ENCODE results near the gene UNC13D. TPM values are rescaled to one million over a fixed set of nuclear protein-coding genes. Genes with fewer than 3 reads are reported as not detected.
A peak's percentile ranks its signal among the peaks of the same experiment; 100 is the strongest.
"Not testable (repeated sequence)": the region's sequence is repeated elsewhere in the genome, so short reads cannot be mapped to it uniquely, and the experiment has no call there.

UNC13D gene
- total RNA-seq, 1 donor from 2014 or later = 185 TPM

GRCh38 chr17:75853433-75853832 is 9.2 kb upstream of the UNC13D start:
- H3K9me3 Mint-ChIP-seq = no peaks in the 10 kb centered on the region
- H3K4me1 Mint-ChIP-seq (ENCODE audit: low read depth) = peaks cover 27% of the 10 kb centered on the region
- H3K36me3 Mint-ChIP-seq (ENCODE audit: low read depth) = peaks cover 8% of the 10 kb centered on the region
- intact Hi-C loops (cut with micrococcal nuclease) = no loop called here
- no peaks in the 10 kb centered on the region for H3K27me3 Mint-ChIP-seq (ENCODE audit: insufficient read depth)
- DNase-seq (ENCODE audit: low spot score) = no peak
- no peak overlapping the region for H3K4me3 Mint-ChIP-seq
- H3K27ac Mint-ChIP-seq = no peak overlapping the region

DNA sequence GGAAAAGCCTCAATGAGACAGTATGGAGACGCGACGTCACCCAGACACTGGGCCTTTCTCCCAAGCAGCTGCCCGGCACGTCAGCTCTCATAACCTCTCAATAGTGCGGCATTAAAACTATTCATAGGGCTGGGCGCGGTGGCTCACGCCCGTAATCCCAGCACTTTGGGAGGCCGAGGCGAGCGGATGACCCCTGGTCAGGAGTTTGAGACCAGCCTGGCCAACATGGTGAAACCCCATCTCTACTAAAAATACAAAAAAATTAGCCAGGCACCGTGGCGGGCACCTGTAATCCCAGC is 7.4 kb upstream of the UNC13D start:
- Mint-ChIP-seq H3K36me3 (ENCODE audit: low read depth) (peaks cover 18% of the 10 kb centered on the region), H3K4me1 (ENCODE audit: low read depth) (peaks cover 22% of the 10 kb centered on the region)
- H3K27me3 Mint-ChIP-seq (ENCODE audit: insufficient read depth); DNase-seq (ENCODE audit: low spot score); intact Hi-C loops (cut with micrococcal nuclease); H3K4me3 Mint-ChIP-seq; H3K27ac Mint-ChIP-seq; H3K9me3 Mint-ChIP-seq: not testable (repeated sequence)

DNA sequence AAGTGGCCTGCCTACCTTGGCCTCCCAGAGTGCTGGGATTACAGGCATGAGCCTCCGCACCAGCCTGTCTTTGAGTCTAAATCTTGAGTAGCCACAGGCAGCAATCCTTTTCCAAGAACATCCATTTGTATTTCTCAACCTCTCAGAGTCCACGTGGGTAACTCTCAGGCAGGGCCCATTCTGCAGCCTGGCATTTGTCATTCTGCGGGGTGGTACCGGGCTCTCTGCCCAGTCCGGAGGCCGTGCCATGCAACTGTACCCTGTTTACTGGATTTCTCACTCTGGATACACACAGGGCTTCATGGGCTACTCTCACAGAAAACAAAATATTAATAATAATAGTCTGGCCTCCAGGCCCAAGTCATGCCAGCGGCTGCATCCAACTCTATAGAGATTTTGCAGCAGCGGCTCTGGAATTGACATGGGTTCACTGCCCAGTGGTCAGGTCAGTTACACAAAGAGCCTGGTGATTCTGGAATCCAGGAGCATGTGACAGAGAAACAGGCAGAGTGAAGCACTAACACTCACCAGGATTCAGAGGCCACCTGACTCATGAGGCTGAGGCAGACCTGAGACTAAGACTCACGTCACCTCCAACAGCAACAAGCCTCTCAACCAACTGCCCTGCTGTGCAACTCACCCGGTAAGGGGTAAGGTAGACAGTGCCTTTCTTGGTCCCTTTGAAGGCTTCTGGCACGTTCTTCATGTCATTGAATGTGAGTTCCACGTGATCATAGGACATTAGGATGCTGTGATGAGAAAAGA is 6.9 kb upstream of the UNC13D start:
- peaks cover 20% of the 10 kb centered on the region for H3K36me3 Mint-ChIP-seq (ENCODE audit: low read depth)
- no peaks in the 10 kb centered on the region for H3K9me3 Mint-ChIP-seq
- intact Hi-C loops (cut with micrococcal nuclease) = no loop called here
- H3K4me1 Mint-ChIP-seq (ENCODE audit: low read depth) = peaks cover 17% of the 10 kb centered on the region
- no peak overlapping the region for H3K4me3 Mint-ChIP-seq
- no peak for DNase-seq (ENCODE audit: low spot score)
- no peak overlapping the region for H3K27ac Mint-ChIP-seq
- H3K27me3 Mint-ChIP-seq (ENCODE audit: insufficient read depth) = no peaks in the 10 kb centered on the region

DNA sequence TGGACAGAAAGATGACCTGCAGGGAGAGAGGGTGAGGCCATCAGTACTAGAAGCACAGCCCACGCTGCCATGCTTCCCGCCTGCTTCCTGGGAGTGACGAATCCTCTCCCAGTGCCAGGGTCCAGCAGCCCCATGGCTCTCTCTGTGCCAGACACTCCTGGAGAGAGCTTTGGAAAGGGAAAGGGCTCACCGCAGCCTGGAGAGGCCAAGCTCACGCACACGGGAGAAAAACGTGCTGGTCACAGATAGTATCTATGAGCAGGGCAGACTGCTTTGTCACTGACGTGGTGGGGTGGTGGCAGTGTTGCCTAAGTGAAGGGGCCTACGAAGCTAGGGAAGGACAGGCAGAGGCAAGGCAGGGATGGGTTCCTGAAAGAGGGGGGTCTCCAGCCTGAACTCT is 5.5 kb upstream of the UNC13D start:
- Mint-ChIP-seq H3K4me3 (no peak overlapping the region), H3K9me3 (no peaks in the 10 kb centered on the region), H3K36me3 (ENCODE audit: low read depth) (peaks cover 23% of the 10 kb centered on the region), H3K4me1 (ENCODE audit: low read depth) (peaks cover 27% of the 10 kb centered on the region), H3K27me3 (ENCODE audit: insufficient read depth) (no peaks in the 10 kb centered on the region), H3K27ac (no peak overlapping the region)
- no peak for DNase-seq (ENCODE audit: low spot score)
- intact Hi-C loops (cut with micrococcal nuclease) = loop anchor here (2.0 kb wide), 1 partner anchor 85 kb away; the partner anchor contains the start of gene GALK1

GRCh38 chr17:75849279-75849646 is 5.1 kb upstream of the UNC13D start:
- Mint-ChIP-seq H3K9me3 (no peaks in the 10 kb centered on the region), H3K36me3 (ENCODE audit: low read depth) (peaks cover 23% of the 10 kb centered on the region), H3K4me1 (ENCODE audit: low read depth) (peaks cover 25% of the 10 kb centered on the region), H3K27me3 (ENCODE audit: insufficient read depth) (no peaks in the 10 kb centered on the region), H3K4me3 (no peak overlapping the region), H3K27ac (no peak overlapping the region)
- intact Hi-C loops (cut with micrococcal nuclease) = loop anchor here (2.0 kb wide), 1 partner anchor 84 kb away; the partner anchor contains the start of gene GALK1
- DNase-seq (ENCODE audit: low spot score) = no peak

DNA sequence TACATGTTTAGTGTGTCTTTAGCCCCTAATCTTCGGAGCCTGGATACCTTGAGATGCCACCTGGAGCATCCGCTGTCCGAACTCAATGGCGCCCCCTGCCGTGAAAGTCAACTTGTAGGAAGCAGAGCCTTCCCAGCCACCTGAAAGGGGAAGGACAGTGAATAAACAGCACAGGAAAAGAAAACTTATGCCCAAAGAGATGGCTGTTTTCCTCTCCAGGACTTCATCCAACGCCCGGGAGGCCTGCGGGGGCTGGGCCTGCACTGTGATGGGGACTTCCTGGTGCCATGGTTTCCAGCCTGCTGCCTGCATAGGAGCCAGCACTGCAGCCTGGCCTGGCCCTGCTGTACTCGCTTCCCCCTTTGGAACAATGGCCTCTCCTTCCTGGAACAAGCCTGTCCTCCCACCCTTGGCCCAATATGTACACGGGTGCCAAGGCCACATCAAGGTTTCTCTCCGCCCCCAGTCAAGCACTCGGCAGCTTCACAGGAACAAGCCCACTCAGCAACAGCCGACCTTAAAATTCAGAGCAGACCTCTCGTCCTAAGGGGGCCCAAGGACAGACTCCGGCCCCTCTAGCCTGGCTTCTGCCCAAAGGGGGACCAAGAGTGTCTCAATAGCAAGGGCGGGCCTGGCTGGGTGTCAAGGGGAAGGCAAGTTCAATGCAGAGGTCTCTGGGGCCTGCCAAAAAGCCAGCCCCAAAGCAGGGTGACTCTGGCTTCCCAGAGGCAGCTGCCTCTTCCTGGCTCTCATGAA is 4.5 kb upstream of the UNC13D start:
- DNase-seq (ENCODE audit: low spot score) = peak; percentile 64
- Mint-ChIP-seq H3K36me3 (ENCODE audit: low read depth) (peaks cover 25% of the 10 kb centered on the region), H3K27me3 (ENCODE audit: insufficient read depth) (no peaks in the 10 kb centered on the region), H3K27ac (peak overlapping the region; percentile 34), H3K9me3 (no peaks in the 10 kb centered on the region), H3K4me1 (ENCODE audit: low read depth) (peaks cover 21% of the 10 kb centered on the region), H3K4me3 (no peak overlapping the region)
- intact Hi-C loops (cut with micrococcal nuclease) = loop anchor here (2.0 kb wide), 1 partner anchor 84 kb away; the partner anchor contains the start of gene GALK1

DNA sequence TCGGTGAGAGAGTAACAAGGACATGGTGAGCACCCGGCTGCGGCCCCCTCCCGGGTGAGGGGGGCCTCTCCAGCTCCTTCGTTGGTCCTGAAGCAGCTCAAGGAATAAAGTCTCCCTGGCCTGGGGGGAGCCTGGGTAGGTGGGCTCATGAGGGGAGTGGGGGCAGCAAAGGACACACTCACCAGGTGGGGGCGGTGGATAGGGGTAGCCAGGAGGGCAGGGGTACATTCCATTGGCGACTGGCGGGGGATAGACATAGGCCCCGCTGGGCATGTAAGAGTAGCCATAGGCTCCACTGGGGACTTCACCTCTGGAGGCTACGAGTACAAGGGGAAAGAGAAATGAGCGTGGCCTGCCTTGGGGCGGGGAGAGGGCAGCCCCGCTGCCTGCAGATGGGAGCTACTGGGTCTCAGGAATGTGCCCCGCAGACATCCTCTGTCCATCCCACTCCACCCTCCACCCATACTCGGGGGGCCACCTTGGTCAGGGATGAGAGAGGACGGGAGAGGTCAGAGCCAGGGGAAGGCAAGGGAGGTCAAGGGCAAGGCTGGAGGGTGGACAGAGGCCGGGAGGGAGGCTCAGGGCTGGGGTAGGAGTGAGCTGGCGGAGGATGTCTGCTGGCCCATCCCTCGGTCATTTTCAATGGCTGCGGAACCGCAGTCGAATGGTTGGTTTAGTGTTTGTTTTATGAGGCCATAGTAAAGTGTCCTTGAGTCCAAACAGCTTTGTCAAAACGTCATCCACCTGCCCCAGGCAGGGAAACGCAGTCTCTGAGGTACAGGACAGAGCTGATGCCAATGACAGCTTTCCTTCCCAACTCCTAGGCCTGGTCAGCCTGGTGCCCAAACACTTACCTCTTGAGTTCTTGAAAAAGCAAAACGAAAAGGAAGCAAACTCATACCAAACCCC is 3.7 kb upstream of the UNC13D start:
- no peak for DNase-seq (ENCODE audit: low spot score)
- Mint-ChIP-seq H3K4me3 (no peak overlapping the region), H3K4me1 (ENCODE audit: low read depth) (peaks cover 16% of the 10 kb centered on the region), H3K9me3 (no peaks in the 10 kb centered on the region), H3K27ac (peak overlapping the region; percentile 34), H3K36me3 (ENCODE audit: low read depth) (peaks cover 27% of the 10 kb centered on the region), H3K27me3 (ENCODE audit: insufficient read depth) (no peaks in the 10 kb centered on the region)
- intact Hi-C loops (cut with micrococcal nuclease) = loop anchor here (2.0 kb wide), 1 partner anchor 83 kb away; the partner anchor contains the start of gene GALK1

DNA sequence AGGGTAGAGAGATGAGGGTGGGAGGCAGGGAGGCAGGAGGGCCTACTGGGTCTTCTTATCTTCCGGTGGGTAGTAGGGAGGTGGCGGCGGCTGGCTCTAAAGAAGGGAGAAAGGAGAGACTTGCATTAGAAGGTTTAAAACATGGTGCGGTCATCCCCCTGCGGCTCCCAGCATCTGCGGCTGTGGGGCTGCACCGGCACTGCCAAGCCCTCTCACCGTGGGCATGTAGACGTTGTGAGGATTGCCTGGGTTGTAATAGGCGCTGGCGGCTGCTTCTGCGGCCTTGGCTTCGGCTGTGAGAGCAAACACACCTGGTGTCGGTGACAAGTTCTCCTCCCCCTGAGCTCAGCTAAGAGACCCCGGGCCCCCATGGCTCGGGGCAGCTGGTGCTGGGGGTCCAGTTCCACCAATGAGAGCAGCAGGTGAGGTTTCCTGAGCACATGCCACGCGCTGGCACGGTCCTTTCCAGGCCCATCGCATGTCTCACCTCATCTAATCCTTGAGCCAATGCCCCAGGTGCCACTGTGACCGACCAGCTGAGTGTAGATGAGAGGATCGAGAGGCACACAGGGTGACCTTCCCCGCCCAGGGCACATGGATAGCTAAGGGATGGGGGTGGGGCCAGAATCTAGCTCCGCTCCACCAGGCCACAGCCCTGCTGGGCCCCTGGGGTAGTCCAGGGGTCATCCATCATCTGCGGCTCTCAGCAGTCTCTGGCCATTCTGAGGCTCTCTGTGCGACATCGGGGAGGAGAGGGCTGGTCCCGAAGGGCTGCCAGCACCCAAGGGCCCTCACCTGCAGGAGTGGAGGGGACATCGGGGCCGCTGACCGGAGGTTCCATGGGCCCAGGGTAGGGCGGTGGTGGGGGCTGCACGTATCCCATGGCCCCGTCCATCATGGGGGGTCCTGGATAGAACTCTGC is 2.7 kb upstream of the UNC13D start:
- no peak overlapping the region for H3K27ac Mint-ChIP-seq
- peak overlapping the region; percentile 15 for H3K4me3 Mint-ChIP-seq
- peaks cover 27% of the 10 kb centered on the region for H3K36me3 Mint-ChIP-seq (ENCODE audit: low read depth)
- intact Hi-C loops (cut with micrococcal nuclease) = no loop called here
- H3K27me3 Mint-ChIP-seq (ENCODE audit: insufficient read depth) = no peaks in the 10 kb centered on the region
- peaks cover 16% of the 10 kb centered on the region for H3K4me1 Mint-ChIP-seq (ENCODE audit: low read depth)
- DNase-seq (ENCODE audit: low spot score) = no peak
- H3K9me3 Mint-ChIP-seq = no peaks in the 10 kb centered on the region

GRCh38 chr17:75845933-75846691 is 1.9 kb upstream of the UNC13D start:
- no peak for DNase-seq (ENCODE audit: low spot score)
- Mint-ChIP-seq H3K4me3 (peak overlapping the region; percentile 66), H3K27ac (peak overlapping the region; percentile 29), H3K27me3 (ENCODE audit: insufficient read depth) (no peaks in the 10 kb centered on the region), H3K4me1 (ENCODE audit: low read depth) (peaks cover 16% of the 10 kb centered on the region), H3K9me3 (no peaks in the 10 kb centered on the region), H3K36me3 (ENCODE audit: low read depth) (peaks cover 24% of the 10 kb centered on the region)
- intact Hi-C loops (cut with micrococcal nuclease) = loop anchor here (2.0 kb wide), 1 partner anchor 69 kb away; no protein-coding TSS in a partner anchor

- Mint-ChIP-seq H3K36me3 (ENCODE audit: low read depth) (peaks cover 24% of the 10 kb centered on the region), H3K9me3 (no peaks in the 10 kb centered on the region), H3K4me1 (ENCODE audit: low read depth) (peaks cover 16% of the 10 kb centered on the region), H3K4me3 (peak overlapping the region; percentile 58), H3K27me3 (ENCODE audit: insufficient read depth) (no peaks in the 10 kb centered on the region), H3K27ac (peak overlapping the region; percentile 48)
- intact Hi-C loops (cut with micrococcal nuclease) = loop anchor here (2.0 kb wide), 1 partner anchor 68 kb away; no protein-coding TSS in a partner anchor
- DNase-seq (ENCODE audit: low spot score) = no peak
Measured at GRCh38 chr17:75845058-75845711, 981 bp upstream of the UNC13D start.

GRCh38 chr17:75844530-75845057 is 390 bp upstream of the UNC13D start:
- intact Hi-C loops (cut with micrococcal nuclease) = loop anchor here (1.0 to 2.0 kb wide), 2 partner anchors 11 to 68 kb away; partner anchors contain the start of gene WBP2
- H3K36me3 Mint-ChIP-seq (ENCODE audit: low read depth) = peaks cover 21% of the 10 kb centered on the region
- H3K4me1 Mint-ChIP-seq (ENCODE audit: low read depth) = peaks cover 16% of the 10 kb centered on the region
- H3K27ac Mint-ChIP-seq = peak overlapping the region; percentile 97
- H3K9me3 Mint-ChIP-seq = no peaks in the 10 kb centered on the region
- no peaks in the 10 kb centered on the region for H3K27me3 Mint-ChIP-seq (ENCODE audit: insufficient read depth)
- DNase-seq (ENCODE audit: low spot score) = no peak
- H3K4me3 Mint-ChIP-seq = peak overlapping the region; percentile 94

Measured in activated T-helper 1 cell treated with anti-CD3 and anti-CD28 coated beads, Interleukin-12 subunit alpha, Interleukin-12 subunit beta, Interleukin-2, Interleukin-4 antibody, amounts not matched to agents 30 ng/mL and 10 ng/mL and 1 ng/mL, durations not matched to agents 14 hours and 24 hours and 36 hours (primary cell).